OCI-LY7 (cell line): ENCODE data around the gene PTH.

Source experiments
- EZH2phosphoT487 ChIP-seq: fragments of 200-600 bp; sonication (generic); IDR thresholded peaks from 2 replicates; pipeline ENCODE4 v1.6.1; 2018; ENCODE audit warnings: low read depth, borderline replicate concordance, mild to moderate bottlenecking, mixed run types, antibody characterized with exemption, low read length, moderate library complexity, mixed read lengths
- TF ChIP-seq, protein P1 (sequence below): fragments of 200-600 bp; sonication (generic); conservative IDR thresholded peaks from 2 replicates; pipeline ENCODE4 v1.5.1; 2014; ENCODE audit warnings: mild to moderate bottlenecking, antibody characterized with exemption, low read length, moderate library complexity, mixed read lengths

DNA sequence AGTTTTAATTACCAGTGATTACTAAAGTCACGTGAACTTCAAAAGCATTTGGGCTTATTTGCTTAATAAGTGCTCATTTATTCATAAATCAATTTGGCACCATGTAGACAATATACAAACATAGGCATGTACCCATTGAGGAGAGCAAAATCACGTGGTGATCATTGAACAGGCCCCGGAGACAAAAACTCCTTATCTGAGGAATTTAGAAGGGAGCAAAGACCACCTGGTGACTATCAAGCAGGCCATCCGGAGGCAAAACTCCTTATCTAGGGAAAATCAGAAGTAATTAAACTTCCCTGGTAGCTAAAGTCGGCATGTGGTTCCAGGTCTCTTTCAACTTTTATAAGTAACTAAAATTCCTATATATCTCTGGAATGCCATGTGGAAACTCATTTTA lies 27.0 kb downstream of the PTH start:
- TF ChIP-seq, protein P1, sequence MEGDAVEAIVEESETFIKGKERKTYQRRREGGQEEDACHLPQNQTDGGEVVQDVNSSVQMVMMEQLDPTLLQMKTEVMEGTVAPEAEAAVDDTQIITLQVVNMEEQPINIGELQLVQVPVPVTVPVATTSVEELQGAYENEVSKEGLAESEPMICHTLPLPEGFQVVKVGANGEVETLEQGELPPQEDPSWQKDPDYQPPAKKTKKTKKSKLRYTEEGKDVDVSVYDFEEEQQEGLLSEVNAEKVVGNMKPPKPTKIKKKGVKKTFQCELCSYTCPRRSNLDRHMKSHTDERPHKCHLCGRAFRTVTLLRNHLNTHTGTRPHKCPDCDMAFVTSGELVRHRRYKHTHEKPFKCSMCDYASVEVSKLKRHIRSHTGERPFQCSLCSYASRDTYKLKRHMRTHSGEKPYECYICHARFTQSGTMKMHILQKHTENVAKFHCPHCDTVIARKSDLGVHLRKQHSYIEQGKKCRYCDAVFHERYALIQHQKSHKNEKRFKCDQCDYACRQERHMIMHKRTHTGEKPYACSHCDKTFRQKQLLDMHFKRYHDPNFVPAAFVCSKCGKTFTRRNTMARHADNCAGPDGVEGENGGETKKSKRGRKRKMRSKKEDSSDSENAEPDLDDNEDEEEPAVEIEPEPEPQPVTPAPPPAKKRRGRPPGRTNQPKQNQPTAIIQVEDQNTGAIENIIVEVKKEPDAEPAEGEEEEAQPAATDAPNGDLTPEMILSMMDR: no peak
- no peak for TF ChIP-seq EZH2phosphoT487
